Psoas muscle (tissue), 8 donors: ENCODE data around the gene COPE. TPM values are rescaled to one million over a fixed set of nuclear protein-coding genes. Genes with fewer than 3 reads are reported as not detected.

Experiments used
- ATAC-seq, 4 donors: fragments of 200-7000 bp; cut with Tn5 transposase; one replicate each; pipeline ENCODE4 v1.9.1; 2020; ENCODE audit warnings: moderate library complexity in 3 of 4, mild to moderate bottlenecking in 2 of 4
- DNase-seq, 2 donors: peaks; one replicate each; pipeline ENCODE4 v3.0.0-alpha.2; 2020
- H3K27ac ChIP-seq: fragments of 200-600 bp; one replicate; pipeline ENCODE4 v1.8.0; 2022
- H3K27me3 ChIP-seq, 3 donors: fragments of 200-600 bp in 1 of 3; one replicate each; pipeline versions ENCODE4 v1.6.1 to v1.8.0; 2013 to 2022; ENCODE audit warnings: low read length in 2 of 3, mild to moderate bottlenecking in 2 of 3, moderate library complexity in 1 of 3; ENCODE audit not compliant: insufficient read depth in 3 of 3
- H3K36me3 ChIP-seq, 2 donors: fragments of 200-600 bp in 1 of 2; one replicate each; pipeline versions ENCODE4 v1.6.1 to v1.8.0; 2013 to 2022; ENCODE audit warnings: low read depth in 1 of 2, mild to moderate bottlenecking in 1 of 2, moderate library complexity in 1 of 2; ENCODE audit not compliant: insufficient read depth in 1 of 2
- H3K4me1 ChIP-seq: fragments of 200-600 bp; one replicate; pipeline ENCODE4 v1.8.0; 2022
- H3K4me3 ChIP-seq: fragments of 200-600 bp; one replicate; pipeline ENCODE4 v1.8.0; 2022; ENCODE audit warnings: mild to moderate bottlenecking
- H3K9me3 ChIP-seq: fragments of 200-600 bp; one replicate; pipeline ENCODE4 v1.8.0; 2022
- CTCF ChIP-seq: fragments of 200-600 bp; IDR thresholded peaks from one replicate; pipeline ENCODE4 v1.8.0; 2022; ENCODE audit warnings: antibody characterized with exemption
- WGBS, 3 donors: extraction: QIAGEN DNeasy Blood & Tissue Kit; methylation state at CpG; one replicate each; pipeline versions ENCODE4 v1.1.6 to v1.1.7; 2013; 5-methylcytosine and 5-hydroxymethylcytosine counted together
- intact Hi-C, 2 donors: fragments of 100-400 bp; cut with DNase I; formaldehyde crosslinking; loops; one replicate each; pipeline versions ENCODE4 v1.11.0 to v1.14.2; 2022
- polyA plus RNA-seq, 3 donors: library from polyadenylated mRNA; stranded (reverse); fragments of 200-250 nt; gene quantifications; one replicate each; pipeline ENCODE4 v1.2.3, GENCODE V29; 2013
- total RNA-seq, 4 donors: library from RNA; stranded (reverse); fragmentation: NEBNext Ultra II Directional in 2 of 4; extraction: Animal tissue kit (Norgen Biotek cat#: 25700) in 2 of 4; gene quantifications; one replicate each; pipeline versions ENCODE4 v1.2.1 to v1.2.4, GENCODE V29; 2021 to 2023
- donor health status: healthy with polysubstance abuse.
- donor health status: DM: no; HTN: no; CAD: no; lungs with moderate emphysema.
- donor health status: Bipolar disorder and iron deficiency.
- donor health status: healthy.
- donor health status: DM: yes; HTN: yes; CAD: no.
- donor health status: DM: no; HTN: no; CAD: no.
- donor health status: DM: no; HTN: no; CAD: no.
- donor health status: DM: yes; HTN: yes; CAD: no.

Gene COPE
- total and polyA plus RNA-seq, 7 donors = 91.5 to 173 (median 110) TPM

DNA sequence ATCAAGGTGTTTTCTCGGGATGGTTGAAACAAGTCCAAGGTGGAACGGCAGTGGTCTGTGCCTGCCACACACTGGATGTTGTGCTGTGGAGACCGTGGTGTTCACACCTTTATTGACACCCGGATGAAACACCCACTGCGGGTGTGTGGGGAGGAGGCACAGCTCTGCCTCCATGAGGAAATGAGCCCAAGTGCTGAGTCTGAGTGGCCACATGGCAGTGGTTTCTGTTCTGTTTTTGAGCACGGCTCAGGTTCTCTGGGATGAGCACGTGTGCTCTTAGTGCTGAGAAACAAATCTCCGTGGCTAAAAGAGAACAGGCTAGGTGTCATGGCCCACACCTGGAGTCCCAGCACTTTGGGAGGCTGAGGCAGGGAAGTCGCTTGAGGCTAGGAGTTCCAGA is 58.0 kb downstream of the COPE start:
- peaks cover 8 to 100% of the 10 kb centered on the region in 2 donors for H3K36me3 ChIP-seq
- no peak for TF ChIP-seq CTCF
- no peaks in the 10 kb centered on the region for H3K9me3 ChIP-seq
- no peak overlapping the region for H3K4me3 ChIP-seq
- no peak overlapping the region for H3K27ac ChIP-seq
- peaks cover 15% of the 10 kb centered on the region for H3K4me1 ChIP-seq
- no peaks in the 10 kb centered on the region for H3K27me3 ChIP-seq
- 81 to 83% (median 83%) methylated on average over 9 of the region's 9 CpGs for WGBS, 3 donors
- intact Hi-C loops = no loop called here
- DNase-seq (no peak), ATAC-seq (no peak)

GRCh38 chr19:18860725-18861124 is 58.5 kb downstream of the COPE start:
- 84 to 88% (median 87%) methylated on average over 17 of the region's 17 CpGs for WGBS, 3 donors
- DNase-seq (peak in 1 of 2 donors; percentile 9), ATAC-seq (no peak)
- no peak for TF ChIP-seq CTCF
- no peaks in the 10 kb centered on the region for H3K9me3 ChIP-seq
- H3K4me3 ChIP-seq = no peak overlapping the region
- H3K4me1 ChIP-seq = peaks cover 15% of the 10 kb centered on the region
- no peak overlapping the region for H3K27ac ChIP-seq
- H3K27me3 ChIP-seq = no peaks in the 10 kb centered on the region
- intact Hi-C loops = no loop called here
- peaks cover 4 to 100% of the 10 kb centered on the region in 2 donors for H3K36me3 ChIP-seq

- Histone ChIP-seq H3K27me3 (no peaks in the 10 kb centered on the region), H3K9me3 (no peaks in the 10 kb centered on the region), H3K36me3 (peaks cover 0 to 100% of the 10 kb centered on the region in 2 donors), H3K4me1 (peaks cover 15% of the 10 kb centered on the region), H3K27ac (peak overlapping the region; percentile 10), H3K4me3 (no peak overlapping the region)
- no peak for DNase-seq
- no peak for ATAC-seq
- no peak for TF ChIP-seq CTCF
- intact Hi-C loops = no loop called here
- WGBS, 3 donors = 67 to 72% (median 72%) methylated on average over 11 of the region's 11 CpGs
Observed at GRCh38 chr19:18860302-18860700, 58.9 kb downstream of the COPE start.

DNA sequence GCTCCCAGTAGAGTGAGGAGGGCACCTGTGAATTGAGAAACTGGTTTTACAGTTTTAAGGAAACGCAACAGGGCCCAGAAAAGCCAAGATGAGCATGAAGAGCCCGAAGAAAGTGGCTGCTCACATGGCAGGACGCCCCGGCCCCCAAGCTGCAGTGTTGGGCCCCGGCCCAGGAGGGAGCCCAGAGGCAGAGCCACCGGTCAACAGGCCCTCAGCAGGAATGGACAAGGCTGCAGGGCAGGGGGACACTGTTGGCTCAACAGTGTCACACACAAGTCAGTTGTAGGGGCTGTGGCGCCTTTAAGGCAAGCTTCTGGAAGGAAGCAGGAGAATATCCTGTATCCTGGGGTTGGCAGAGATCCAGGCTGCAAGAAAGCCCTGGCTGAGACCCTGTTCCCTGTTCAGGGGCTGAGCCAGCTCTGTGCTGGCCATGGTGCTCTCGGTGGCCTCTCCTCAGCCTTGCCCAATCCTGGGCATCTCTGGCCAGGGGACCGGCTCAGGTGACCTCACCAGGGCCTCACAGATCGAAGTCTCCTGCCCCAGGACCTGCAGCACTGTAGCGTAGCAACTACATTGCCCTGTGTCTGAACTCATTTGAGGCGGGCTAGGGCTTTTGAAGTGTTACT is 59.4 kb downstream of the COPE start:
- ATAC-seq (peak; percentile 39 to 65 (median 50)), DNase-seq (peak in 1 of 2 donors; percentile 30)
- no peak for TF ChIP-seq CTCF
- Histone ChIP-seq H3K9me3 (no peaks in the 10 kb centered on the region), H3K27me3 (no peaks in the 10 kb centered on the region), H3K4me1 (peaks cover 15% of the 10 kb centered on the region), H3K27ac (peak overlapping the region; percentile 10), H3K4me3 (no peak overlapping the region), H3K36me3 (peaks cover 0 to 100% of the 10 kb centered on the region in 2 donors)
- WGBS, 3 donors = 56 to 65% (median 57%) methylated on average over 12 of the region's 12 CpGs
- intact Hi-C loops = no loop called here
